ENCODE results near the gene CRABP1.

CRABP1 gene

GRCh38 chr15:78317145-78317836, 22.9 kb upstream of the CRABP1 start:
- DNase-seq (ENCODE audit: low read depth in 2 of 2) = no peak

GRCh38 chr15:78319588-78319987, 20.6 kb upstream of the CRABP1 start:
- no peak for DNase-seq (ENCODE audit: low read depth in 2 of 2)

- DNase-seq (ENCODE audit: low read depth in 2 of 2) = no peak
These were observed 20.0 kb upstream of the CRABP1 start for GRCh38 chr15:78320183-78320582.

- DNase-seq (ENCODE audit: low read depth in 2 of 2) = no peak
These were observed 19.0 kb upstream of the CRABP1 start for GRCh38 chr15:78321041-78321570.

GRCh38 chr15:78321786-78322185, 18.4 kb upstream of the CRABP1 start:
- no peak for DNase-seq (ENCODE audit: low read depth in 2 of 2)

GRCh38 chr15:78322243-78322642, 17.9 kb upstream of the CRABP1 start:
- DNase-seq (ENCODE audit: low read depth in 2 of 2) = no peak

GRCh38 chr15:78322724-78323521, 17.2 kb upstream of the CRABP1 start:
- DNase-seq (ENCODE audit: low read depth in 2 of 2) = no peak

GRCh38 chr15:78323693-78324092, 16.5 kb upstream of the CRABP1 start:
- no peak for DNase-seq (ENCODE audit: low read depth in 2 of 2)

GRCh38 chr15:78324144-78324543, 16.0 kb upstream of the CRABP1 start:
- no peak for DNase-seq (ENCODE audit: low read depth in 2 of 2)

GRCh38 chr15:78325092-78325843, 14.9 kb upstream of the CRABP1 start:
- no peak for DNase-seq (ENCODE audit: low read depth in 2 of 2)

- DNase-seq (ENCODE audit: low read depth in 2 of 2) = no peak
These were observed 12.7 kb upstream of the CRABP1 start for GRCh38 chr15:78327466-78327865.

GRCh38 chr15:78329625-78330024, 10.5 kb upstream of the CRABP1 start:
- no peak for DNase-seq (ENCODE audit: low read depth in 2 of 2)

GRCh38 chr15:78334845-78335244, 5.3 kb upstream of the CRABP1 start:
- DNase-seq (ENCODE audit: low read depth in 2 of 2) = no peak

- no peak for DNase-seq (ENCODE audit: low read depth in 2 of 2)
These were observed 4.2 kb upstream of the CRABP1 start for GRCh38 chr15:78335985-78336384.

- DNase-seq (ENCODE audit: low read depth in 2 of 2) = no peak
These were observed 1.4 kb upstream of the CRABP1 start for GRCh38 chr15:78338781-78339180.

- DNase-seq (ENCODE audit: low read depth in 2 of 2) = no peak
These were observed 594 bp upstream of the CRABP1 start for GRCh38 chr15:78339559-78339958.

- DNase-seq (ENCODE audit: low read depth in 2 of 2) = no peak
These were observed 1.2 kb downstream of the CRABP1 start for GRCh38 chr15:78341057-78341987.

- DNase-seq (ENCODE audit: low read depth in 2 of 2) = no peak
These were observed 1.9 kb downstream of the CRABP1 start for GRCh38 chr15:78342021-78342420.

- no peak for DNase-seq (ENCODE audit: low read depth in 2 of 2)
These were observed 3.3 kb downstream of the CRABP1 start for GRCh38 chr15:78343276-78344060.

- DNase-seq (ENCODE audit: low read depth in 2 of 2) = no peak
These were observed 5.4 kb downstream of the CRABP1 start for GRCh38 chr15:78345396-78346125.

All from stimulated activated CD4-positive, alpha-beta T cell treated with anti-CD3 and anti-CD28 coated beads, Interleukin-12 subunit alpha, Interleukin-12 subunit beta, amount 100 ng/mL, for 24 hours (primary cell).